GM15510 (cell line): Measurements from ENCODE around the gene NEURL1B.

Experiments
- POLR2A ChIP-seq: IDR thresholded peaks from 3 replicates; pipeline ENCODE4 v1.6.1; 2011; ENCODE audit warnings: borderline replicate concordance; ENCODE audit not compliant: insufficient read length; ENCODE audit errors: extremely low read depth

The NEURL1B gene

DNA sequence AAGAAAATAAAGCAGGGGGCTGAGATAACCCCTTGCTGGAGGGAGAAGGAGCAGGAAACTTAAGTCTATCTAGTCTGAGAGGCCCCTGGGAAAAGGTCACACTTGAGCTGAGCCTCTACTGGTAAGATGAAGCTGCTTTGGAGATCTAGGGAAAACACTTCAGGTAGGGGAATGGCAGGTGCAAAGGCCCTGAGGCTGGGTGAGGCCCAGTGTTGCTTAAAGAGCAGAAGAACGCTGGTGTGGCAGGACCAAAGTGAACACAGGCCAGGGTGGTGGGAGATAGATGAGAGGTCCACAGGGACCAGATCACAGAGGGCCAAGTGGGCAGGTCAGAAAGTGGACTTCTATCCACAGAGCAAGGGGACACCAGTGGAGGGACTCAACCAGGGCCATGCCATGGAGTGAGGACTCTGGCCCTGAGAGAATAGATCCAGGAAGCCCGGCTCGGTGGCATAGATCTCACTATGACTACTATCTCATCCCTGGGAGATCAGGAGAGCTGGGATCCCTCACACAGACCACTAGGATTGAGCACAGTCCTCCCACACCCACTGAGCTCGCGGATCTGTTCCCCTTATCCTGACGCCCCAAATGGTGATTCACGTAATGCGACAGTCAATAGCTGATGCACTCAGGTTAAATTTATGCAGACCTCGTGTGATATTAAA lies 17.6 kb upstream of the NEURL1B start:
- TF ChIP-seq POLR2A: no peak

DNA sequence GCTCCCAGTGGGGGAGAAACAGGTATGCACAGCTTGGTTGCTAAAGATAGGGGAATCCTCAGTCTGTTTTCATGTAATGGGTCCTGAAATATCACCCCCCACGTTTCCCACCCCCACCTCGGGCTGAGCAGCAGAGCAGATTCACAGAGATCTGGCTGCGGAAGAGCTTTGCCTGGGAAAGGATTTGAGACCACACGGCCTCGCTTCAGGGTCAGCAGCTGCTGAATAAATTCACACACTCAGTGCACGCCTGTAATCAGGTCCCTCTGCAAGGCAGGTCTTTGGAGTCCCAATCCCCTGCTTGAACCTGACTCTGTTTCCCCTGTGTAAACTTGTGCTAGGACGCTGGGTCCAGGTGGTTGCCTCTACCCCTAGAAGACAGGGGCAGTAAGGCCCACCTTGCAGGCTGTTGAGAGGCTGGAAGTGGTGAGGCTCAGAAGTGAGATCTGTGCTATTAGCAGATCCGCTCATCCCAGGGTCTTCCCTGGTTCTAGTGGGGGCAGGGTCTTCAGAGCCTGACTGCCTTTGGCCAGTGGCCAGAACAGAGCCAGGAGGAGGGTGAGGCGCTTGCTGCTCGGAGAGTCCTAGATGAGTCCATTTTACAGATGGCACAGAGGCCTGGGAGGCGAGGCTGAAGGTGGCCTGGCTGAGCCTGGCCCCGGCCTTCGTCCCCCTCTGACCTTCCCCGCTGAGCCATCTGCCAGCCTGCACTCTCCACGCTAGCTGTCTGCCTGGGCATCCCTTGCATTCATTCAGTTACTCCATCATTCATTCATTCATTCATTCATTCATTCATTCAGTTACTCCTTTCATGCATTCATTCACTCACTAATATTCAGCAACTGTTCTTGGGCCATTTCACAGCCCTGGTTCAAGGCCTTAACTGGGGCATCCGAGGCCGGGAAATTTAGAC lies 16.7 kb upstream of the NEURL1B start:
- TF ChIP-seq POLR2A: no peak

DNA sequence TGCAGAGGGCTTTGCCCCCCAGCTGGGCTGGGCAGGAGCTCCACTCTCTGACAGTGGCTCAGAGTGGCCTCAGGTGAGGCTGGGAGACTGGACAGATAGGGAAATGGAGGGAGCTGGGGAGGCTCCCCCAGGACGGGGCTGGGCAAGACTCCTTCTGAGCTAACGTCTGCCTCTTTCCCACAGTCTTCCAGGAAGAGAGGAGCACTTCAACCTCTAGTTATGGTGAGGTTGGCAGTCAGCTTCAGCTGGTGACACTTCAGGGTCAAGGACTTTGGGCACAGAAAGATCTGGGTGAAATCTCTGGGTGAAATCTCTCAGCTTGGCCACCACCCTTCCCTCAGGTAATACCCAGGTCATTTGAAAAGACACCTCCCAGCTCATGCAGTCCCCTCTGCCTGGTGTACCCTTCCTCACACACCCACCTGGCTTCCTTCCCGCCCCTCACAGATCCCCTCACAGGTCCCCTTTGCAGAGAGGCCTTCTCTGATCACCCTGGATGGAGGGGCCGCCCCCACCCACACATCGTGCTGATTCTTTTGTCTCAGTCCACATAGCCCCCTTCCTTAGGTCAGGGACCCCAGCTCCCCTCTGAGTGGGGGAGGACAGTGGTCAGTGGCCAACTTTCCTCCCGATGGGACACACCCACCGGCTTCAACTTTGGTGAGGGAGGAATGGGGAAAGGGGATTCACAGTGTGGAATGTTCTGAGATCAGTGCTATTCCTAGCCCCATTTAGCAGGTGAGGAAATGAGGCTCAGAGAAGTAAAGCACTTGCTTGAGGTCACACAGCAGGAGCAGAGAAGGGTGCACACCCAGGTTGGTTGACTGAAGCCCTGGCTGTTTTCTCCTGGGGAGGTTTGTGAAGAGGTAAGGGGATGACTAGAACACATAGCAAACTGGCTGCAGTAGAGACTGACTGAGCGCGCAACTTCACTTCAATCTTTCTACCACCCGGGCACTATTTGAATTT lies 15.8 kb upstream of the NEURL1B start:
- no peak for TF ChIP-seq POLR2A

DNA sequence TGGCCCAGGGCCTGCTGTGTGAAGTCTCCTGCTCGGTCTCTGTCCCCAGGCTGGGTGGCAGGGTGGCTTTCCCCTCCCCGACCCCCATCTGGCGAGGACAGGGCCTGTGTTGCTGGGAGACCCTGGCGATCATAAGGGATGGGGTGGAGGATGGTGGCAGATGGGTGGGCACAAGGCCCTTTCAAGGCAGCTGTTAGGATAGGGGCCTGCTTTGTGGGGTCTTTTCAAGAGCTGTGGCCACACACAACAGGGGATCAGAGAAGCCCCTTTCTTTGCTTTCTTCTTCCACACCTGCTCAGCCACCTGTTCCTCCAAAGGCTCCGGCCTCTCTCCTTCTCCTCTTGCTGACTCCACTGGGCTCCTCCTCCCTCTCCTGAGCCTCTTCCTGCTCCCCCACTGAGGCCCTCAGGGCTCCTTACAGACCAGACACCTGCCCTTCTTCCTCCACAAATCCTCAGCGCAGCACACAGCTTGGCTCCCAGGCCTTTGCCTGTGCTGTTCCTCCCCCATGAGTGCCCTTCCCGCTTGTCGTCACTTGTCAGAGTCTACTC lies 15.0 kb upstream of the NEURL1B start:
- no peak for TF ChIP-seq POLR2A

DNA sequence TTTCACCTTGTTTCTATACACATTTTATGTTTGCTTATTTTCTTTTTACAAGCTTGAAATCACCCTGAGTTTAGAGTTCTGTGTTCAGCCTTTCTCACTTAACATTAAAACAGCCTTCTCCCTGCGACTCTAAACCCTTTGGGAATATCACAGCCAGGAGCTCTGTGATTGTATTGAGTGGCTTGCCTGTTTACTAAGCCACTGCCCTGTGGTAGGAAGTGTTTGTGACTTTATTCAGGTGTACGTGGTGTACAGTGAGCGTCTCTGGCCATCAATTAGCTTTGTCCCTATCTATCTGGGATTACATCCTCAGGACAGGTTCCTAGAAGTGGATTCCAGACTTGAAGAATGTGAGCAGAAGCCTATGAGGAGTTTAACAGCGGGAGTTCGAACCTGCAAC lies 11.0 kb upstream of the NEURL1B start:
- TF ChIP-seq POLR2A: no peak

DNA sequence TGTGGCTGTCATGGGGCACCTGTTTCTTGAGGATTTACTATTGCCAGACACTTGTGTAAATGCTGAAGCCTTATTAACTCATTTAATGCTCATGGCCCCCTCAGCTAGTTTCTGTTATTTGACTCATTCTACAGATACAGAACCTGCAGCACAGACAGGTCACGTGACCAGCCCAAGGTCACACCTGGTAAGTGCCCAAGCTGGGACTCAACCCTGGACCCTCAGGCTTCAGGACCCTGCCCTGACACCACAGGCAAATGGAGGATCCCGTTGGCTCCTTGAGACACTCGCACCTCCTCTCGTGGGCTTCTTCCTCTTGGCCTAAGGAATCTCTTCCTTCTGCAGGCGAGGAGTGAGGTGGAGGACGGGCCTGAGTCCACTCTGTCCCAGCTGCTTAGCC lies 10.6 kb upstream of the NEURL1B start:
- TF ChIP-seq POLR2A: no peak

DNA sequence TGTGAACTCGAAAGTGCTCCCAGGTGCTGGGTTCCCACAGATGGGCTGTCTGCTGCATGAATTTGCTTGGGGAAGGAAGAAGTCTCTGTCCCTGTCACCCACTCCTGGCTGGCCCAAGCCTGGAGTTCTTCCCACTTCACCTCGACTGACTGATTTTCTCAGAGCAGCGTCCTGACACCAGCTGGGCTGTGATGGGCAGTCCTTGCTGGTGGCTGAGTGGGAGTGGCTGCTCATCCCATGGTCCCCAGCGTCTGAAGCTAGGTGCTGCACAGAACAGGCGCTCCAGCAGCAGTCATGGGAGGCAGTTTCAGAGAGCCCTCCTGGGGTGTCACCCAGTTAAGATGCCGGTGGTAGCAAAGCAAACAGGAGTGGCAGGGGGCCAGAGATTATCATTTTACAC lies 10.1 kb upstream of the NEURL1B start:
- TF ChIP-seq POLR2A: no peak

DNA sequence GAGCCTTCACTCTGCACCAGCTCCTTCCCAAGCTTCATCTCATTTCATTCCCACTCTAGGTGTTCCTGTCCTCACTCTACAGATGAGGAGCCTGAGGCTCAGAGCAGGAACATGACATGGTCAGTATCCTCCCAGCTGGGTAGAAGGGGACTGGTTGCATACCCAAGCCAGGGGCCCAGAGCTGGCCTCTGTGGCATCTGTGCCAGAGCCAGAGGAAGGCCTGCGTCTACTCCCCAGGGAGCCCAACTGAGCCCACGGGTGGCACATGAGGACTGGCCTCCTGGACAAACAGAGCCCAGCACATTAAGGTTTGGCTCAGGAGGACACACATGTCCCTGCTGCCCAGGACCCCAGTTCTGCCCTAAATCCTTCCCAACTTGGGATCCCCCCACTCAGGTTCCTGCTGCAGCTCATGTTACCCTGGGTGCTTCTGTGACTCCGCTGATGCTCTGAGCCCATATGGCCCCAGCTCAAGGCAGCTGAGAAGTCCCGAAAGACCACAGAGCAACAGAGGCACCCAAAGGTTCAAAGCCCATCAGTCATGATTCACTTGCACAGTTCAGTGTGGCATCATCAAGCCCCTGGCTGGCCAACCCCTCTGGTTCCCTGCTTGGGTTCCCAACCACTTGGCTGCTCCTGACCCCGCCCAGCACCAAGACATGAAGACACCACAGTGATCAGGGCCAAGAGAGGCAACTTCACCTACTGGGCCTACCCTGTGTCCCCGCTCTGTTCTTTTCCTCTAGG lies 8.5 kb upstream of the NEURL1B start:
- no peak for TF ChIP-seq POLR2A

DNA sequence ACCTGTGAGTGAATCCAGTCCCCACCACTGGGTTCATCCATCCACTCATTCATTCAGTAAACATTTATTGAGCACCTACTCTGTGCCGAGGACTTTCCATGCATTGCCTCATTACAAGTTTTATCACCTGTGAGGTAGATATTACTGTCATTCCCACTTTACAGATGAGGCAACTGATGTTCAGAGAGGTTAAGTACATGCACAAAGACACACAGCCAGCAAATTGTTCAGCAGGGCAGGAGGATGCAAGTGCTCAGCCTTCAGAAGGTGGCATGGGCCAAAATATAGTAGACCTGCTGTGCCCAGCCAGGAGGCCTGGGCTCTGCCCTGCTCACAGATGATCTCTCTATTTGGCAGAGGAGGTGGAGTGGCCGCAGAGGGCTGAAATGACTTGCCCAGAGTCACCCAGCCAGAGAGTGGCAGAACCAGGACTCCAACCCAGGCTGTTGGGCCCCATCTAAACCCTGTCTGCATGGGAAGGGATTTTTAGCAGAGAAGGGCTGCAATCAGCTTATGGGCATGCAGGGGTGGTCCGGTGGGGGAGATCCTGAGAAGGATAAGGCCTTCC lies 7.6 kb upstream of the NEURL1B start:
- TF ChIP-seq POLR2A: no peak

DNA sequence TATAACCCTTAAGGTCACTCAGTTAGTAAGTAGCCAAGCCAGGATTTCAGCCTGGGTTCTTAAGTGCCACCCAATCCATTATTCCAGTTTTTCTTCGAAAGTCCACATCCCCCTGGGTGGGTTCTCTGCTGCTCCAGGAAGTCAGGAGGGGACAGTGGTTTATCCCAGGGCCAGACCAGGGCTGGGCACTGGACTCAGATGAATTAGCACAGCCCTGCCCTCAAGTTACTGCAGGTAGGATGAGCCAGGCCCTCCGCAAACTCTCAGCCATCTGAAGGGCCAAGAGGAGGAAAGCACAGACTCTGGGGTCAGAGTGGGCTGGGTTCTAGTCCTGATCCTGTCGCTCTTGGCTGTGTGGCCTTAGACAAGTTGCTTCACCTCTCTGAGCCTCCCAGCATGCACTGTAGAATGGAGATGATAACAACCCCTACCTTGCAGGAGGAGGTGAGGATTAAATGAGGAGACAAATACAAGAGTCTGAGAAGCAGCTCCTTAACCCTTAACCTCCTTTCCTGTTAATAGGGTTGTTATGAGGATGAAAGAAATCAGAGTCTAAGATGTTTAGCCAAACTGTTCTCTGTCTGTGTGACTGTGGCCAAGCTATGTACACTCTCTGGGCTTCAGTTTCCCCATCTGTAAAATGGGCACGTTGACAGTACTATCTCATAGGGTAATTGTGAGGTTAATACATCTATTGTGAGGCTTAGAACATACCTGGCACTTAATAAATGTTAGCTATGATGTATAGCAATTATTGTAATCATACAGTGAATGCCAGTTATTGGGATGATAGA lies 6.8 kb upstream of the NEURL1B start:
- no peak for TF ChIP-seq POLR2A

DNA sequence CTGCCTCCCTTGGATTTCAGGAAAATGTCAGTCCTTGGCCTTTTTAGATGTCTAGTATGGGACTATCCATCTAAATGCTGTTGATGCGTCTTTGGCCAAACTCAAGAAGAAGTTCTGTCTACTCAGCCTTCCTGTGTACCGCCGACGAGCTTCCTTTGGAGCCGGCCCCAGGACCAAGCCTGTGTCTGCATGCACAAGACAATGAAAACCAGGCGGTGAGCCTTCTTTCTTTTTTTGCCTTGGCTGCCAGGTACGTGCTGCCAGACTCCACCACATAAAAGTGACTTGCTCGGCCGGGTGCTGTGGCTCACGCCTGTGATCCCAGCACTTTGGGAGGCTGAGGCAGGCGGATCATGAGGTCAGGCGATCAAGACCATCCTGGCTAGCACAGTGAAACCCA lies 6.0 kb upstream of the NEURL1B start:
- no peak for TF ChIP-seq POLR2A

DNA sequence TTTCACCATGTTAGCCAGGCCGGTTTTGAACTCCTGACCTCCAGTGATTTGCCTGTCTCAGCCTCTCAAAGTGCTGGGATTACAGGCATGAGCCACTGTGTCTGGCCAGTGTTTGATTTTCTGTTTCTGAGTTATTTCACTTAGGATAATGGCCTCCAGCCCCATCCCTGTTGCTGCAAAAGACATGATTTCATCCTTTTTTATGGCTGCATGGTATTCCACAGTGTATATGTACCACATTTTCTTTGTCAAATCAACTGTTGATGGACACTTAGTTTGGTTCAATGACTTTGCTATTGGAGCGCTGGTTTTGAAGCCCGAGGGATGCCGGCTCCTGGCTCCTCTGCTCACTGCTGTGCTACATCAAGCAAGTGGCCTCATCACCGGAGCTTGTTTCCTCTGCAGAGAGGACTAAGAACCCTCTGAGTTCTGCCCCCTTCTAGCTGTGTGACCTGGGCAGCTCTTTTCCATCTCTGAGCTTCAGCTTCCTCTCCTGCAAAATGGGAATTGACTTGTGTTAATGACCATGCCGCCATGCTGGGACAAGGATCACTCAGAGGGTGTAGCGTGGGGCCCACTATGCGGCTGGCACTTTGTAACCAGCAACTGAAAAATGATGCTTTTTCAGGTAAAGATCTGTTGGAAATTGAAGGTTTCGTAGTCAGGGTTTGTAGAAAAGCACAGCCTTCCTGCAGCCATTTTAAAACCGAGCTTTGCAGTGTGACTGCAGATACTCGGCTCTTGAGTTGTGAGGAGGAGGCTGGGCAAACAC lies 4.6 kb upstream of the NEURL1B start:
- no peak for TF ChIP-seq POLR2A
